ENCODE measurements around the gene PHYHD1. TPM values are rescaled to one million over a fixed set of nuclear protein-coding genes. Genes with fewer than 3 reads are reported as not detected.
A peak's percentile ranks its signal among the peaks of the same experiment; 100 is the strongest.
"Not testable (repeated sequence)": the region's sequence is repeated elsewhere in the genome, so short reads cannot be mapped to it uniquely, and the experiment has no call there.

Gene PHYHD1
- total RNA-seq, 1 donor from 2014 or later, result 6.0 TPM

DNA sequence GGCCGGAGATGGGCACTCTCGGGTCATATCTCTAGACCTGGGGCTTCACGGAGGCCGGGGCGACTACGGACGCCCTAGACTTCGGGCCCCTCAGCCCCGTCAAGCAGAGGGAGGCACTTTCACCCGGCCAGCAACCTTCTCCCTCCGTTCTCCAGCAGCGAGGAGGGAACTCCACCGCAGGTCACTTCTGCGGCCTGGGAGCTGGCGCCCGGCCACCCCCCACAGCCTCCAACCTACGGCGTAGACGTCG is 26.4 kb downstream of the PHYHD1 start:
- Mint-ChIP-seq H3K4me3 (ENCODE audit: unreplicated experiment) (peak overlapping the region; percentile 97), H3K27me3 (ENCODE audit: unreplicated experiment) (no peaks in the 10 kb centered on the region), H3K36me3 (ENCODE audit: unreplicated experiment) (peaks cover 2% of the 10 kb centered on the region), H3K9me3 (ENCODE audit: unreplicated experiment) (no peaks in the 10 kb centered on the region), H3K4me1 (ENCODE audit: unreplicated experiment) (peaks cover 22% of the 10 kb centered on the region), H3K27ac (ENCODE audit: unreplicated experiment) (peak overlapping the region; percentile 94)
- TF ChIP-seq, protein P1, sequence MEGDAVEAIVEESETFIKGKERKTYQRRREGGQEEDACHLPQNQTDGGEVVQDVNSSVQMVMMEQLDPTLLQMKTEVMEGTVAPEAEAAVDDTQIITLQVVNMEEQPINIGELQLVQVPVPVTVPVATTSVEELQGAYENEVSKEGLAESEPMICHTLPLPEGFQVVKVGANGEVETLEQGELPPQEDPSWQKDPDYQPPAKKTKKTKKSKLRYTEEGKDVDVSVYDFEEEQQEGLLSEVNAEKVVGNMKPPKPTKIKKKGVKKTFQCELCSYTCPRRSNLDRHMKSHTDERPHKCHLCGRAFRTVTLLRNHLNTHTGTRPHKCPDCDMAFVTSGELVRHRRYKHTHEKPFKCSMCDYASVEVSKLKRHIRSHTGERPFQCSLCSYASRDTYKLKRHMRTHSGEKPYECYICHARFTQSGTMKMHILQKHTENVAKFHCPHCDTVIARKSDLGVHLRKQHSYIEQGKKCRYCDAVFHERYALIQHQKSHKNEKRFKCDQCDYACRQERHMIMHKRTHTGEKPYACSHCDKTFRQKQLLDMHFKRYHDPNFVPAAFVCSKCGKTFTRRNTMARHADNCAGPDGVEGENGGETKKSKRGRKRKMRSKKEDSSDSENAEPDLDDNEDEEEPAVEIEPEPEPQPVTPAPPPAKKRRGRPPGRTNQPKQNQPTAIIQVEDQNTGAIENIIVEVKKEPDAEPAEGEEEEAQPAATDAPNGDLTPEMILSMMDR (IDR thresholded peaks at IDR 0.05), result no peak
- no peak for DNase-seq (ENCODE audit: extremely low spot score, unreplicated experiment)

GRCh38 chr9:128947527-128948301 is 26.9 kb downstream of the PHYHD1 start, which contains the start of the genes DOLK and NUP188:
Gene DOLK, minus strand, starts transcription at chr9:128947603. Its CDS starts 300 bp downstream, at chr9:128947303.
Gene NUP188, plus strand, starts transcription at chr9:128947699. Its CDS starts 21 bp downstream, at chr9:128947720.
- Mint-ChIP-seq H3K27ac (ENCODE audit: unreplicated experiment) (peak within 1 kb of the TSS; percentile 94), H3K36me3 (ENCODE audit: unreplicated experiment) (peaks cover 2% of the 10 kb centered on the region), H3K4me1 (ENCODE audit: unreplicated experiment) (peaks cover 22% of the 10 kb centered on the region), H3K27me3 (ENCODE audit: unreplicated experiment) (no peaks in the 10 kb centered on the region), H3K9me3 (ENCODE audit: unreplicated experiment) (no peaks in the 10 kb centered on the region), H3K4me3 (ENCODE audit: unreplicated experiment) (peak within 1 kb of the TSS; percentile 97)
- DNase-seq (ENCODE audit: extremely low spot score, unreplicated experiment), result peak; percentile 99
- TF ChIP-seq, protein P1 (IDR thresholded peaks at IDR 0.05), result no peak

DNA sequence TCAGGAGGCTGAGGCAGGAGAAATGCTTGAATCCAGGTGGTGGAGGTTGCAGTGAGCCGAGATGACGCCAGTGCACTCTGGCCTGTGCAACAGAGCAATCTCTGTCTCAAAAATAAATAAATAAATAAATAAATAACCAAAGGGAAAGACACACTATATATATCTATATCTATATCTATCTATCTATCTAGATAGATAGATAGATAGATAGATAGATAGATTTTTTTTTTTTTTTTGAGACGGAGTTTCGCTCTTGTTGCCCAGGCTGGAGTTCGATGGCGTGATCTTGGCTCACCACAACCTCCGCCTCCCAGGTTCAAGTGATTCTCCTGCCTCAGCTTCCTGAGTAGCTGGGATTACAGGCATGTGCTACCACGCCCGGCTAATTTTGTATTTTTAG is 40.6 kb downstream of the PHYHD1 start:
- not testable (repeated sequence) for H3K27ac Mint-ChIP-seq (ENCODE audit: unreplicated experiment); H3K9me3 Mint-ChIP-seq (ENCODE audit: unreplicated experiment); H3K4me3 Mint-ChIP-seq (ENCODE audit: unreplicated experiment); DNase-seq (ENCODE audit: extremely low spot score, unreplicated experiment); H3K27me3 Mint-ChIP-seq (ENCODE audit: unreplicated experiment); H3K4me1 Mint-ChIP-seq (ENCODE audit: unreplicated experiment)
- H3K36me3 Mint-ChIP-seq (ENCODE audit: unreplicated experiment), result peaks cover 24% of the 10 kb centered on the region

DNA sequence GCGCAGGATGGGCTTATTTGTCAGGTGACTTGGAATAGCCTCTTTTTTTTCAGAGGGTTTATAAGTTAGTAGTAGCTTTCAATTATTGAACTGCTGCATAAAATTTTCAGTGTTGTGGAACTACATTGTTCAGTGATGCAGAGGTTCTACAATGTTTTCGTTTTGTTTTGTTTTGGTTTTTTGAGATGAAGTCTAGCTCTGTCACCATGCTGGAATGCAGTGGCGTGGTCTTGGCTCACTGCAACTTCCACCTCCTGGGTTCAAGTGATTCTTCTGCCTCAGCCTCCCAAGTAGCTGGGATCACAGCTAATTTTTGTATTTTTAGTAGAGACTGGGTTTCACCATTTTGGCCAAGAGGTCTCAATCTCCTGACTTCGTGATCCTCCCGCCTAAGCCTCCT is 48.7 kb downstream of the PHYHD1 start:
- no peaks in the 10 kb centered on the region for H3K4me1 Mint-ChIP-seq (ENCODE audit: unreplicated experiment)
- H3K27ac Mint-ChIP-seq (ENCODE audit: unreplicated experiment), result no peak overlapping the region
- peaks cover 36% of the 10 kb centered on the region for H3K36me3 Mint-ChIP-seq (ENCODE audit: unreplicated experiment)
- no peak for DNase-seq (ENCODE audit: extremely low spot score, unreplicated experiment)
- H3K4me3 Mint-ChIP-seq (ENCODE audit: unreplicated experiment), result no peak overlapping the region
- no peaks in the 10 kb centered on the region for H3K9me3 Mint-ChIP-seq (ENCODE audit: unreplicated experiment)
- TF ChIP-seq, protein P1 (IDR thresholded peaks at IDR 0.05), result no peak
- no peaks in the 10 kb centered on the region for H3K27me3 Mint-ChIP-seq (ENCODE audit: unreplicated experiment)

DNA sequence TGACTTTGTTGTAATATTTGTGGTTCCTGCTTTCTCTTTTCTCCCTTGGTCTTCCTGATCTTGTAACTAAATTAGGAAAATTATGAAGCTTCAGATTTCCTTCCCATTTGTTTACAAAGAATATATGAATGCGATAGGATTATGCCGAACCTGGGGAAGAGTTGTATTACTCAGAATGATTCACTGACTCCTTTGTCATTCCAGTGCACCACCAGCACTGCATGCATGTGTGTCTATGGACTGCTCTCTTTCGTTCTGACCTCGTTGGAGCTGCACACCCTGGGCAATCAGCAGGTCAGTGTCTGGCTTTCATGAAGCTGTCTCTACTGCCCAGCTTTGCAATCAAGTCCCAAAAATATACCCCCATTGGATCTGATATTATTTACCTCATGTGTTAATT is 52.2 kb downstream of the PHYHD1 start:
- DNase-seq (ENCODE audit: extremely low spot score, unreplicated experiment), result no peak
- Mint-ChIP-seq H3K9me3 (ENCODE audit: unreplicated experiment) (no peaks in the 10 kb centered on the region), H3K4me3 (ENCODE audit: unreplicated experiment) (no peak overlapping the region), H3K4me1 (ENCODE audit: unreplicated experiment) (no peaks in the 10 kb centered on the region), H3K27me3 (ENCODE audit: unreplicated experiment) (no peaks in the 10 kb centered on the region), H3K27ac (ENCODE audit: unreplicated experiment) (no peak overlapping the region), H3K36me3 (ENCODE audit: unreplicated experiment) (peaks cover 35% of the 10 kb centered on the region)
- TF ChIP-seq, protein P1 (IDR thresholded peaks at IDR 0.05), result no peak
